Esophagus muscularis mucosa (tissue), 4 donors: ENCODE measurements around the gene FAT1. TPM values are rescaled to one million over a fixed set of nuclear protein-coding genes. Genes with fewer than 3 reads are reported as not detected.

Experiments
- DNase-seq: peaks from one replicate; pipeline ENCODE4 v3.0.0-alpha.2; 2017; ENCODE audit errors: extremely low spot score
- H3K27ac ChIP-seq, 4 donors: fragments of 200-600 bp; sonication (generic); replicated peaks in 1 of 4; 1 replicate in 3 of 4; 2 replicates in 1 of 4; pipeline ENCODE4 v1.5.1; 2016 to 2019; ENCODE audit warnings: mild to moderate bottlenecking in 1 of 4
- H3K27me3 ChIP-seq, 4 donors: fragments of 200-600 bp; sonication (generic); one replicate each; pipeline versions ENCODE4 v1.5.1 to v1.6.0; 2016 to 2019
- H3K36me3 ChIP-seq, 4 donors: fragments of 200-600 bp; sonication (generic); one replicate each; pipeline ENCODE4 v1.5.1; 2016 to 2019
- H3K4me1 ChIP-seq, 4 donors: fragments of 200-600 bp; sonication (generic); one replicate each; pipeline ENCODE4 v1.5.1; 2016 to 2019
- H3K4me3 ChIP-seq, 4 donors: fragments of 200-600 bp; sonication (generic); 1 replicate in 2 of 4; 2 replicates in 2 of 4; pipeline ENCODE4 v1.5.1; 2016 to 2019; ENCODE audit warnings: mild to moderate bottlenecking in 4 of 4, moderate library complexity in 1 of 4
- H3K9me3 ChIP-seq, 4 donors: fragments of 200-600 bp; sonication (generic); 1 replicate in 3 of 4; 2 replicates in 1 of 4; pipeline ENCODE4 v1.5.1; 2016 to 2019
- CTCF ChIP-seq, 3 experiments: fragments of 200-600 bp in 2 of 3; fragments of 450-650 bp in 1 of 3; sonication (generic) in 2 of 3; IDR thresholded peaks; one replicate each; pipeline ENCODE4 v1.5.1; 2017 to 2019; ENCODE audit warnings: antibody characterized with exemption in 3 of 3, mild to moderate bottlenecking in 2 of 3, moderate library complexity in 1 of 3
- EP300 ChIP-seq: sonication (generic); formaldehyde crosslinking; IDR thresholded peaks from one replicate; pipeline ENCODE4 v1.6.1; 2017; ENCODE audit warnings: antibody characterized with exemption
- POLR2A ChIP-seq: fragments of 450-650 bp; IDR thresholded peaks from one replicate; pipeline ENCODE4 v1.6.1; 2017; ENCODE audit warnings: antibody characterized with exemption, moderate library complexity, mild to moderate bottlenecking, low read depth
- POLR2AphosphoS5 ChIP-seq, 2 donors: sonication (generic); formaldehyde crosslinking; IDR thresholded peaks; one replicate each; pipeline ENCODE4 v1.6.1; 2017; ENCODE audit warnings: antibody characterized with exemption in 2 of 2
- WGBS: methylation state at CpG from one replicate; pipeline ENCODE4 v1.1.5; 2018; 5-methylcytosine and 5-hydroxymethylcytosine counted together
- intact Hi-C: fragments of 100-400 bp; cut with DNase I; formaldehyde crosslinking; loops from one replicate; pipeline ENCODE4 v1.15.1; 2023
- total RNA-seq, 4 donors: library from RNA; depleted of rRNA; stranded (reverse); fragments of >200 nt; gene quantifications; one replicate each; pipeline versions ENCODE4 v1.1.0 to v1.2.1, GENCODE V29; 2016

Gene FAT1
- total RNA-seq, 4 donors from 2014 or later = 145 to 244 (median 200) TPM

- TF ChIP-seq POLR2AphosphoS5 (IDR thresholded peaks at IDR 0.05) = peak in 1 of 2 donors; percentile 83
- no peak for TF ChIP-seq CTCF (IDR thresholded peaks at IDR 0.05)
- TF ChIP-seq POLR2A = no peak
- Histone ChIP-seq H3K27ac (peak overlapping the region; percentile 76 to 85 (median 80)), H3K4me3 (no peak overlapping the region), H3K36me3 (no peaks in the 10 kb centered on the region), H3K9me3 (no peaks in the 10 kb centered on the region), H3K4me1 (peaks cover 34 to 66% (median 60%) of the 10 kb centered on the region in 4 donors), H3K27me3 (no peaks in the 10 kb centered on the region)
- 32% methylated on average over 2 of the region's 2 CpGs for WGBS
- intact Hi-C loops = no loop called here
- DNase-seq = no peak
These were observed 37.9 kb downstream of the FAT1 start for GRCh38 chr4:186685767-186686183.

- no peaks in the 10 kb centered on the region for H3K36me3 ChIP-seq
- H3K4me3 ChIP-seq = peak overlapping the region; percentile 6 to 35 (median 30)
- peak overlapping the region; percentile 76 to 85 (median 80) for H3K27ac ChIP-seq
- WGBS = 47% methylated on average over 5 of the region's 5 CpGs
- no peak for TF ChIP-seq POLR2AphosphoS5 (IDR thresholded peaks at IDR 0.05)
- no peak for TF ChIP-seq POLR2A
- TF ChIP-seq CTCF (IDR thresholded peaks at IDR 0.05) = no peak
- intact Hi-C loops = no loop called here
- no peak for DNase-seq
- H3K27me3 ChIP-seq = no peaks in the 10 kb centered on the region
- H3K9me3 ChIP-seq = no peaks in the 10 kb centered on the region
- peaks cover 34 to 71% (median 63%) of the 10 kb centered on the region in 4 donors for H3K4me1 ChIP-seq
These were observed 38.8 kb downstream of the FAT1 start for GRCh38 chr4:186684889-186685309.

- peaks cover 30 to 70% (median 61%) of the 10 kb centered on the region in 4 donors for H3K4me1 ChIP-seq
- DNase-seq = no peak
- peak overlapping the region; percentile 76 to 85 (median 80) for H3K27ac ChIP-seq
- WGBS = 70% methylated on average over 12 of the region's 12 CpGs
- no peaks in the 10 kb centered on the region for H3K36me3 ChIP-seq
- TF ChIP-seq POLR2AphosphoS5 (IDR thresholded peaks at IDR 0.05) (no peak), EP300 (no peak), CTCF (IDR thresholded peaks at IDR 0.05) (no peak), POLR2A (no peak)
- intact Hi-C loops = no loop called here
- no peaks in the 10 kb centered on the region for H3K27me3 ChIP-seq
- peak overlapping the region; percentile 6 to 35 (median 30) for H3K4me3 ChIP-seq
- H3K9me3 ChIP-seq = no peaks in the 10 kb centered on the region
These were observed 39.4 kb downstream of the FAT1 start for GRCh38 chr4:186684220-186684619.

GRCh38 chr4:186680641-186681040, 43.0 kb downstream of the FAT1 start:
- H3K4me1 ChIP-seq = peaks cover 32 to 64% (median 55%) of the 10 kb centered on the region in 4 donors
- 88% methylated on average over 6 of the region's 6 CpGs for WGBS
- intact Hi-C loops = no loop called here
- H3K27me3 ChIP-seq = no peaks in the 10 kb centered on the region
- H3K27ac ChIP-seq = peak overlapping the region in 3 of 4 donors; percentile 20 to 22 (median 20)
- no peak for DNase-seq
- no peaks in the 10 kb centered on the region for H3K9me3 ChIP-seq
- H3K4me3 ChIP-seq = no peak overlapping the region
- TF ChIP-seq CTCF (IDR thresholded peaks at IDR 0.05) = no peak
- no peak for TF ChIP-seq POLR2AphosphoS5 (IDR thresholded peaks at IDR 0.05)
- TF ChIP-seq POLR2A = no peak
- no peak for TF ChIP-seq EP300
- H3K36me3 ChIP-seq = no peaks in the 10 kb centered on the region

- Histone ChIP-seq H3K9me3 (no peaks in the 10 kb centered on the region), H3K4me1 (peaks cover 11 to 64% (median 54%) of the 10 kb centered on the region in 4 donors), H3K4me3 (no peak overlapping the region), H3K27ac (peak overlapping the region; percentile 74 to 77 (median 76)), H3K27me3 (no peaks in the 10 kb centered on the region), H3K36me3 (no peaks in the 10 kb centered on the region)
- intact Hi-C loops = no loop called here
- no peak for TF ChIP-seq EP300
- TF ChIP-seq CTCF (IDR thresholded peaks at IDR 0.05) = no peak
- TF ChIP-seq POLR2AphosphoS5 (IDR thresholded peaks at IDR 0.05) = peak; percentile 68 to 85
- no peak for TF ChIP-seq POLR2A
- DNase-seq = no peak
- 33% methylated on average over 1 of the region's 1 CpG for WGBS
These were observed 47.0 kb downstream of the FAT1 start for GRCh38 chr4:186676531-186677161.
